DOHH2 (cell line): ENCODE data around the gene RPS14.

ENCODE experiments used
- H3F3A ChIP-seq: fragments of 200-600 bp; sonication (generic), shearing (Covaris generic); 2 replicates; pipeline ENCODE4 v1.6.0; 2016; ENCODE audit warnings: antibody characterized with exemption, mild to moderate bottlenecking; ENCODE audit not compliant: control insufficient read depth, insufficient read depth
- H3K27ac ChIP-seq: fragments of 200-600 bp; sonication (generic); 2 replicates; pipeline ENCODE4 v1.5.1; 2014; ENCODE audit warnings: low read depth, mild to moderate bottlenecking, low read length, moderate library complexity
- H3K27me3 ChIP-seq: fragments of 200-600 bp; sonication (generic); 2 replicates; pipeline ENCODE4 v1.6.1; 2014; ENCODE audit warnings: mild to moderate bottlenecking, low read length, mixed read lengths; ENCODE audit not compliant: control insufficient read depth
- H3K36me3 ChIP-seq: fragments of 200-600 bp; sonication (generic); 2 replicates; pipeline ENCODE4 v1.6.1; 2014; ENCODE audit warnings: mild to moderate bottlenecking, low read length, moderate library complexity, mixed read lengths; ENCODE audit not compliant: control insufficient read depth
- H3K4me1 ChIP-seq: fragments of 200-600 bp; sonication (generic); 2 replicates; pipeline ENCODE4 v1.6.1; 2014; ENCODE audit warnings: mild to moderate bottlenecking, low read length, mixed read lengths; ENCODE audit not compliant: control insufficient read depth
- H3K4me2 ChIP-seq: fragments of 200-600 bp; sonication (generic); 2 replicates; pipeline ENCODE4 v1.6.0; 2014; ENCODE audit warnings: mild to moderate bottlenecking, low read length, moderate library complexity
- H3K4me3 ChIP-seq: fragments of 200-600 bp; sonication (generic); 2 replicates; pipeline ENCODE4 v1.5.1; 2014; ENCODE audit warnings: mild to moderate bottlenecking, low read length, mixed read lengths
- H3K79me2 ChIP-seq: fragments of 200-600 bp; sonication (generic); 2 replicates; pipeline ENCODE4 v1.6.1; 2014; ENCODE audit warnings: mild to moderate bottlenecking, low read length, mixed read lengths; ENCODE audit not compliant: control insufficient read depth
- H3K9me2 ChIP-seq: fragments of 200-600 bp; sonication (generic); replicated peaks from 2 replicates; pipeline ENCODE4 v1.6.1; 2014; ENCODE audit warnings: mild to moderate bottlenecking, low read length, mixed read lengths; ENCODE audit not compliant: control insufficient read depth
- H3K9me3 ChIP-seq: fragments of 200-600 bp; sonication (generic); 2 replicates; pipeline ENCODE4 v1.6.1; 2014; ENCODE audit warnings: antibody characterized with exemption, low read length, mixed read lengths; ENCODE audit not compliant: control insufficient read depth, insufficient read depth
- H4K20me1 ChIP-seq: fragments of 200-600 bp; sonication (generic); 2 replicates; pipeline ENCODE4 v1.6.0; 2014; ENCODE audit warnings: low read depth, mild to moderate bottlenecking, antibody characterized with exemption, low read length, moderate library complexity; ENCODE audit not compliant: control insufficient read depth, insufficient read depth
- EZH2phosphoT487 ChIP-seq: fragments of 200-600 bp; sonication (generic); IDR thresholded peaks from 2 replicates; pipeline ENCODE4 v1.6.1; 2017; ENCODE audit warnings: borderline replicate concordance, mild to moderate bottlenecking, antibody characterized with exemption, low read length, moderate library complexity, mixed read lengths
- TF ChIP-seq, protein P1 (sequence below): fragments of 200-600 bp; sonication (generic); IDR thresholded peaks from one replicate; pipeline ENCODE4 v1.5.1; 2014; ENCODE audit warnings: antibody characterized with exemption, mild to moderate bottlenecking, low read depth, low read length; ENCODE audit not compliant: poor library complexity, severe bottlenecking

Gene RPS14

DNA sequence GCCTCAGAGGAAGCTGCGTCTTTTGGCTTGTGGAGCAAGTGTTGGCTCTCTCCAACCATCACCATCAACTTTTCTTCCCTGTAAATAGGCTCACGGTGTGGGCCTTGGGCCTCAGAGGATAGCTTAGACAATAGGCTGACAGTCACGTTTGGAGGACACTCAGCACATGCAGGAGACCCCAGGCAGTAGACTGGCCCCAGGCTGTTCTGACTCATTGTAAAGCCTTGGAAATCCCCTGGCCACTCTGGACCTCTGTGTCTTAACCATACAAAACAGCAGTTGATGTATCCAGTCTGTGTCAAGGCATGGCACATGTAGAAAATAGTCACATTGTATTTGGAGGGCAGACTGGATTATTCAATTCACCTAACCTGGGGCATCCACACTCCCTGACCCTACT is 55.4 kb downstream of the RPS14 start:
- peaks cover 93% of the 10 kb centered on the region for H3K36me3 ChIP-seq
- peaks cover 15% of the 10 kb centered on the region for H3F3A ChIP-seq
- H3K9me3 ChIP-seq, result no peaks in the 10 kb centered on the region
- TF ChIP-seq, protein P1, sequence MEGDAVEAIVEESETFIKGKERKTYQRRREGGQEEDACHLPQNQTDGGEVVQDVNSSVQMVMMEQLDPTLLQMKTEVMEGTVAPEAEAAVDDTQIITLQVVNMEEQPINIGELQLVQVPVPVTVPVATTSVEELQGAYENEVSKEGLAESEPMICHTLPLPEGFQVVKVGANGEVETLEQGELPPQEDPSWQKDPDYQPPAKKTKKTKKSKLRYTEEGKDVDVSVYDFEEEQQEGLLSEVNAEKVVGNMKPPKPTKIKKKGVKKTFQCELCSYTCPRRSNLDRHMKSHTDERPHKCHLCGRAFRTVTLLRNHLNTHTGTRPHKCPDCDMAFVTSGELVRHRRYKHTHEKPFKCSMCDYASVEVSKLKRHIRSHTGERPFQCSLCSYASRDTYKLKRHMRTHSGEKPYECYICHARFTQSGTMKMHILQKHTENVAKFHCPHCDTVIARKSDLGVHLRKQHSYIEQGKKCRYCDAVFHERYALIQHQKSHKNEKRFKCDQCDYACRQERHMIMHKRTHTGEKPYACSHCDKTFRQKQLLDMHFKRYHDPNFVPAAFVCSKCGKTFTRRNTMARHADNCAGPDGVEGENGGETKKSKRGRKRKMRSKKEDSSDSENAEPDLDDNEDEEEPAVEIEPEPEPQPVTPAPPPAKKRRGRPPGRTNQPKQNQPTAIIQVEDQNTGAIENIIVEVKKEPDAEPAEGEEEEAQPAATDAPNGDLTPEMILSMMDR, result no peak
- no peak for TF ChIP-seq EZH2phosphoT487
- no peak overlapping the region for H3K4me3 ChIP-seq
- H4K20me1 ChIP-seq, result peaks cover 7% of the 10 kb centered on the region; the same call in 1 of the 2 replicates
- no peaks in the 10 kb centered on the region for H3K27me3 ChIP-seq
- no peak overlapping the region for H3K27ac ChIP-seq
- H3K79me2 ChIP-seq, result no peaks in the 10 kb centered on the region
- H3K4me1 ChIP-seq, result peaks cover 12% of the 10 kb centered on the region
- no peak overlapping the region for H3K4me2 ChIP-seq
- no peaks in the 10 kb centered on the region for H3K9me2 ChIP-seq

- Histone ChIP-seq H3K9me2 (no peaks in the 10 kb centered on the region), H3K4me3 (no peak overlapping the region), H3K27me3 (no peaks in the 10 kb centered on the region), H3K36me3 (peaks cover 92% of the 10 kb centered on the region), H3K4me1 (peaks cover 2% of the 10 kb centered on the region), H4K20me1 (peaks cover 7% of the 10 kb centered on the region; the same call in 1 of the 2 replicates), H3F3A (peaks cover 12% of the 10 kb centered on the region), H3K79me2 (no peaks in the 10 kb centered on the region), H3K4me2 (no peak overlapping the region), H3K9me3 (no peaks in the 10 kb centered on the region), H3K27ac (no peak overlapping the region)
- TF ChIP-seq, protein P1, result no peak
- TF ChIP-seq EZH2phosphoT487, result no peak
Measured at GRCh38 chr5:150393096-150393645, 56.4 kb downstream of the RPS14 start.

DNA sequence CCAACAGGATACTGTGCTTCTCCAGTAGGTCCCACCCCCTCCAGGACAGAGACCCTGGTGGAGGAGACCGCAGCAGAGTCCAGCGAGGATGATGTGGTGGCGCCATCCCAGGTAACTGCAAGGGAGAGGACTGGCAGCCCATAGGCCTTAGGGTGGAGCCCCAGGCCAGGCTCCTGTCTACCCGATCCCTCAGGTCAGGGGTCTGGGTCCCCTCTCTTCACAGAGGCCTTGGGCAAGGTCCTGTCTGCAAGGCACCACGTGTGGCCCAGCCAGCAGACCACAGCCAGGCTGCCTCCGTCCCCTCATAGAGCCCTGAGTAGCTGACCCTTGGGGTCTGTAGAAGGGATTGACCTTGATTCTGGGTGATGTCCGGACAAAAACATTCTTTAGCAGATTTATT is 56.9 kb downstream of the RPS14 start:
- Histone ChIP-seq H3K27ac (no peak overlapping the region), H3K9me3 (no peaks in the 10 kb centered on the region)

More for the DNA sequence above, 56.9 kb downstream of the RPS14 start:
- Histone ChIP-seq H4K20me1 (peaks cover 7% of the 10 kb centered on the region; the same call in 1 of the 2 replicates), H3F3A (peaks cover 7% of the 10 kb centered on the region), H3K4me1 (no peaks in the 10 kb centered on the region), H3K36me3 (peaks cover 92% of the 10 kb centered on the region), H3K4me2 (no peak overlapping the region), H3K79me2 (no peaks in the 10 kb centered on the region), H3K27me3 (no peaks in the 10 kb centered on the region), H3K4me3 (no peak overlapping the region), H3K9me2 (no peaks in the 10 kb centered on the region)
- TF ChIP-seq, protein P1, result no peak
- TF ChIP-seq EZH2phosphoT487, result no peak
